AG09309 (cell line): ENCODE data around the gene C8G.

ENCODE experiments used
- DNase-seq: peaks from one replicate; pipeline ENCODE4 v3.0.0-alpha.2; 2010; ENCODE audit warnings: low read depth
- H3K4me3 ChIP-seq: 2 replicates; pipeline ENCODE4 v1.5.1; 2011; ENCODE audit warnings: mild to moderate bottlenecking, low read depth, low read length, moderate library complexity; ENCODE audit not compliant: control insufficient read depth
- CTCF ChIP-seq: IDR thresholded peaks from 2 replicates; pipeline ENCODE4 v1.5.1; 2011; ENCODE audit warnings: mild to moderate bottlenecking, low read depth, low read length, inconsistent platforms; ENCODE audit not compliant: insufficient read depth, control insufficient read depth; ENCODE audit errors: missing control alignments

C8G gene

DNA sequence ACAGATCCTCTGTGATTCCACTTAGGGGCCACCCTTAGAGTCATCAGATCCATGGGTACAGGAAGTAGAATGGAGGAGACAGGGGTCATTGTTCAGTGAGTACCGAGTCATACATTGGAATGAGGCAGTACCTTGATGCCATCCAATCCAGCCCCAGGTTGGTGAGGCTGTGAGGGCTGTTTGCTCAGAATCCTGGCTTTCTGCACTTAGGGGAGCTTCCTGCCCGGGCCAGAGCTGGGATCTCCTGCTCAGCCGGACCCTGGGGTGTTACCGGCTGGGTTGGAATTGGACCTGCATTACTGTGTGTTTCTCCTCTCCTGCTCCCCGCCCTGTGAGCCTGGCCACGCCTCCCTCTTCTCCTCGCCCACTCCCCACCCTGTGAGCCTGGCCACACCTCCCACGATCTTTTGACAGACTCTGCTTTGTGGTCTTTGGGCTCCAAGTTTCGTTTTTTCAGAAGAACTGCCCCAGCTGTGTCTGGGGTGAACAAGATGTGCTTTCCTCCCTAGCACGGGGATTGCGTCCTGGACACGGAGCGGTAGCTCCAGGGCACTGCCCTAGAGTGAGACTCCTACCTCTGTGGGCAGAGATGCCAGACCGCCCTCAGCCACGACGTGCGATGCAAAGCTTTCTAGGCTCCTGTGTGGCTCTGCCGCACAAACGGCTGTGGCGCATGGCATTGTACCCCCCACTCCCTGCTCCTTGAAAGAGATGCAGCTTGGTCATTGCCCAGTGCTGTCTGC lies 43.4 kb upstream of the C8G start:
- DNase-seq, result no peak
- TF ChIP-seq CTCF, result no peak
- no peak overlapping the region for H3K4me3 ChIP-seq

- peak; percentile 24 for DNase-seq
- no peak for TF ChIP-seq CTCF
- no peak overlapping the region for H3K4me3 ChIP-seq
Measured at GRCh38 chr9:136902259-136902821, 42.7 kb upstream of the C8G start.

GRCh38 chr9:136903041-136903554 lies 41.9 kb upstream of the C8G start:
- H3K4me3 ChIP-seq, result no peak overlapping the region
- TF ChIP-seq CTCF, result no peak
- no peak for DNase-seq

DNA sequence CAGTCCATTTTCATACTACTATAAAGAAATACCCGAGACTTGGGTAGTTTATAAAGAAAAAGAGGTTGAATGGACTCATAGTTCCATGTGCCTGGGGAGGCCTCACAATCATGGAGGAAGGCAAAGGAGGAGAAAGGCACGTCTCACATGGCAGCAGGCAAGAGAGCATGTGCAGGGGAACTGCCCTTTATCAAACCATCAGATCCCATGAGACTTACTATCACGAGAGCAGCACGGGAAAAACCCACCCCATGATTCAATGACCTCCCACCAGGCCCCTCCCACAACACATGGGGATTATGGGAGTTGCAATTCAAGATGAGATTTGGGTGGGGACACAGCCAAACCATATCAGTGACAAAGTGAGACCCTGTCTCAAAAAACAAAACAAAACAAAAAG lies 38.8 kb upstream of the C8G start:
- no peak overlapping the region for H3K4me3 ChIP-seq
- TF ChIP-seq CTCF, result no peak

DNA sequence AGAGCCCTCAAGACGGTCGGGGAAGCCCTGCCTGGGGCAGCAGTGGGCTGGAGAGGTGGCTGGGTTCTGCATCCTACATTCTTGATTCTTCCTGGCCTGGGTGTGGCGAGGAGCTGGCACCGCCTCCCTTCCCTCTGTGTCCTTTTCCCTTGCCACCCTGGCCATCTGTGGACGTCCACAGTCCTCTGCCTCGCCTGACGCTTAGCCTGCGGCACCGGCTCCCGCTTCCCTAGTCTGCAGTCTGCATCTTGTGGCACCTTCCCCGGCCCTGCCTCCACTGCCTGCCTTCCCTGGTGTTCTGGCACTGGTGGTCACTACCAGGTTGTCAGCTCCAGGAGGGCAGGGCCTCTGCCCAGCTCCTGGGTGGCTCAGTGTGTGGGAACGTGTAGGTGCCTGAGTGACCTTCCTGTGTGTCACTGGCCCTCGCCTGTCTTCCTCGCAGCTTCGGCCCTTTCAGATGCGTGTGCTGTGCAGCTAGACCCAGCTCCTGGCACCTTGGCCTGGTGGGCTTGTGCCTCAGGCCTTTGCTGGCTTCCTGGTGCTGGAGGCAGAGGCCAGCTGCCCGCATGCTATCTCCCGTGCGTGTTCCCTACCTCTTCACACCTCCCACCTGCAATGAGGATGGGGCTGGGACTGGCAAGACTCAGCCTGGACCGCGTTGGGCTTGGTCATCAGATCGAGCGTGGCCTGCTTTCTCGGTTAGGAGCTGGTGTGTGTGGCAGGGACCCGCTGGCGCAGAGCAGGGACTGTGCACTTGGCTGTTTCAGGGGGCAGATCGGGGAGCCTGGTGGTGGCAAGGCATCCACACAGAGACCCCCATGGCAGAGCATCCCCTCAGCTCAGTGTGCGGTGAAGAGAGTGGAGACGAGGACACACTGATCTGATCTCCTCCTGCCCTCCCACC lies 37.8 kb upstream of the C8G start:
- H3K4me3 ChIP-seq, result no peak overlapping the region
- DNase-seq, result no peak
- no peak for TF ChIP-seq CTCF

More for the DNA sequence above, 38.8 kb upstream of the C8G start:
- no peak for DNase-seq

GRCh38 chr9:136910197-136910900 lies 34.7 kb upstream of the C8G start:
- H3K4me3 ChIP-seq, result no peak overlapping the region
- no peak for TF ChIP-seq CTCF
- DNase-seq, result no peak
